Islet precursor cell (in vitro differentiated cells): ENCODE results near the gene ARHGEF5.
"Not testable (repeated sequence)": the region's sequence is repeated elsewhere in the genome, so short reads cannot be mapped to it uniquely, and the experiment has no call there.

Experiments used
- DNase-seq: peaks from one replicate; pipeline ENCODE4 v3.0.0-alpha.2; 2018

The ARHGEF5 gene

GRCh38 chr7:144384555-144385245 lies 29.5 kb downstream of the ARHGEF5 start:
- peak; percentile 93 for DNase-seq

- DNase-seq, result peak; percentile 35
Observed at GRCh38 chr7:144386741-144387140, 31.5 kb downstream of the ARHGEF5 start.

- peak; percentile 40 for DNase-seq
Observed at GRCh38 chr7:144388950-144389349, 33.7 kb downstream of the ARHGEF5 start.

GRCh38 chr7:144390481-144390880 lies 35.3 kb downstream of the ARHGEF5 start:
- peak; percentile 32 for DNase-seq

- peak; percentile 21 for DNase-seq
Observed at GRCh38 chr7:144391014-144391413, 35.8 kb downstream of the ARHGEF5 start.

- DNase-seq, result peak; percentile 42
Observed at GRCh38 chr7:144391823-144392255, 36.6 kb downstream of the ARHGEF5 start.

GRCh38 chr7:144397086-144397485 lies 41.9 kb downstream of the ARHGEF5 start:
- DNase-seq, result no peak

GRCh38 chr7:144398291-144398690 lies 43.1 kb downstream of the ARHGEF5 start:
- no peak for DNase-seq

- no peak for DNase-seq
Observed at GRCh38 chr7:144398911-144399310, 43.7 kb downstream of the ARHGEF5 start.

- no peak for DNase-seq
Observed at GRCh38 chr7:144399946-144400345, 44.7 kb downstream of the ARHGEF5 start.

GRCh38 chr7:144401490-144401889 lies 46.3 kb downstream of the ARHGEF5 start:
- no peak for DNase-seq

- no peak for DNase-seq
Observed at GRCh38 chr7:144403102-144403501, 47.9 kb downstream of the ARHGEF5 start.

- DNase-seq, result no peak
Observed at GRCh38 chr7:144403649-144404061, 48.5 kb downstream of the ARHGEF5 start, which contains the start of gene NOBOX. NOBOX (minus strand) TSS chr7:144403693.

GRCh38 chr7:144404946-144405345 lies 49.7 kb downstream of the ARHGEF5 start:
- DNase-seq, result no peak

- no peak for DNase-seq
Observed at GRCh38 chr7:144407266-144407931, 52.2 kb downstream of the ARHGEF5 start.

- no peak for DNase-seq
Observed at GRCh38 chr7:144408121-144408520, 52.9 kb downstream of the ARHGEF5 start.

- no peak for DNase-seq
Observed at GRCh38 chr7:144410441-144410840, 55.2 kb downstream of the ARHGEF5 start.

- DNase-seq, result no peak
Observed at GRCh38 chr7:144414815-144415214, 59.6 kb downstream of the ARHGEF5 start.

GRCh38 chr7:144415858-144416257 lies 60.7 kb downstream of the ARHGEF5 start:
- no peak for DNase-seq

- no peak for DNase-seq
Observed at GRCh38 chr7:144416341-144416740, 61.1 kb downstream of the ARHGEF5 start.

- DNase-seq, result not testable (repeated sequence)
Observed at GRCh38 chr7:144418931-144419330, 63.7 kb downstream of the ARHGEF5 start.

- not testable (repeated sequence) for DNase-seq
Observed at GRCh38 chr7:144427539-144427938, 72.3 kb downstream of the ARHGEF5 start.

GRCh38 chr7:144428431-144428830 lies 73.2 kb downstream of the ARHGEF5 start:
- DNase-seq, result no peak
